NCI-H345 (cell line): ENCODE results near the gene MIA3.
A peak's percentile ranks its signal among the peaks of the same experiment; 100 is the strongest.
"Not testable (repeated sequence)": the region's sequence is repeated elsewhere in the genome, so short reads cannot be mapped to it uniquely, and the experiment has no call there.

Source experiments
- DNase-seq: peaks from one replicate; lab custom pipeline; 2025; lab: John Stamatoyannopoulos, UW

The MIA3 gene, protein sequence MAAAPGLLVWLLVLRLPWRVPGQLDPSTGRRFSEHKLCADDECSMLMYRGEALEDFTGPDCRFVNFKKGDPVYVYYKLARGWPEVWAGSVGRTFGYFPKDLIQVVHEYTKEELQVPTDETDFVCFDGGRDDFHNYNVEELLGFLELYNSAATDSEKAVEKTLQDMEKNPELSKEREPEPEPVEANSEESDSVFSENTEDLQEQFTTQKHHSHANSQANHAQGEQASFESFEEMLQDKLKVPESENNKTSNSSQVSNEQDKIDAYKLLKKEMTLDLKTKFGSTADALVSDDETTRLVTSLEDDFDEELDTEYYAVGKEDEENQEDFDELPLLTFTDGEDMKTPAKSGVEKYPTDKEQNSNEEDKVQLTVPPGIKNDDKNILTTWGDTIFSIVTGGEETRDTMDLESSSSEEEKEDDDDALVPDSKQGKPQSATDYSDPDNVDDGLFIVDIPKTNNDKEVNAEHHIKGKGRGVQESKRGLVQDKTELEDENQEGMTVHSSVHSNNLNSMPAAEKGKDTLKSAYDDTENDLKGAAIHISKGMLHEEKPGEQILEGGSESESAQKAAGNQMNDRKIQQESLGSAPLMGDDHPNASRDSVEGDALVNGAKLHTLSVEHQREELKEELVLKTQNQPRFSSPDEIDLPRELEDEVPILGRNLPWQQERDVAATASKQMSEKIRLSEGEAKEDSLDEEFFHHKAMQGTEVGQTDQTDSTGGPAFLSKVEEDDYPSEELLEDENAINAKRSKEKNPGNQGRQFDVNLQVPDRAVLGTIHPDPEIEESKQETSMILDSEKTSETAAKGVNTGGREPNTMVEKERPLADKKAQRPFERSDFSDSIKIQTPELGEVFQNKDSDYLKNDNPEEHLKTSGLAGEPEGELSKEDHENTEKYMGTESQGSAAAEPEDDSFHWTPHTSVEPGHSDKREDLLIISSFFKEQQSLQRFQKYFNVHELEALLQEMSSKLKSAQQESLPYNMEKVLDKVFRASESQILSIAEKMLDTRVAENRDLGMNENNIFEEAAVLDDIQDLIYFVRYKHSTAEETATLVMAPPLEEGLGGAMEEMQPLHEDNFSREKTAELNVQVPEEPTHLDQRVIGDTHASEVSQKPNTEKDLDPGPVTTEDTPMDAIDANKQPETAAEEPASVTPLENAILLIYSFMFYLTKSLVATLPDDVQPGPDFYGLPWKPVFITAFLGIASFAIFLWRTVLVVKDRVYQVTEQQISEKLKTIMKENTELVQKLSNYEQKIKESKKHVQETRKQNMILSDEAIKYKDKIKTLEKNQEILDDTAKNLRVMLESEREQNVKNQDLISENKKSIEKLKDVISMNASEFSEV (N-terminal part only)

DNA sequence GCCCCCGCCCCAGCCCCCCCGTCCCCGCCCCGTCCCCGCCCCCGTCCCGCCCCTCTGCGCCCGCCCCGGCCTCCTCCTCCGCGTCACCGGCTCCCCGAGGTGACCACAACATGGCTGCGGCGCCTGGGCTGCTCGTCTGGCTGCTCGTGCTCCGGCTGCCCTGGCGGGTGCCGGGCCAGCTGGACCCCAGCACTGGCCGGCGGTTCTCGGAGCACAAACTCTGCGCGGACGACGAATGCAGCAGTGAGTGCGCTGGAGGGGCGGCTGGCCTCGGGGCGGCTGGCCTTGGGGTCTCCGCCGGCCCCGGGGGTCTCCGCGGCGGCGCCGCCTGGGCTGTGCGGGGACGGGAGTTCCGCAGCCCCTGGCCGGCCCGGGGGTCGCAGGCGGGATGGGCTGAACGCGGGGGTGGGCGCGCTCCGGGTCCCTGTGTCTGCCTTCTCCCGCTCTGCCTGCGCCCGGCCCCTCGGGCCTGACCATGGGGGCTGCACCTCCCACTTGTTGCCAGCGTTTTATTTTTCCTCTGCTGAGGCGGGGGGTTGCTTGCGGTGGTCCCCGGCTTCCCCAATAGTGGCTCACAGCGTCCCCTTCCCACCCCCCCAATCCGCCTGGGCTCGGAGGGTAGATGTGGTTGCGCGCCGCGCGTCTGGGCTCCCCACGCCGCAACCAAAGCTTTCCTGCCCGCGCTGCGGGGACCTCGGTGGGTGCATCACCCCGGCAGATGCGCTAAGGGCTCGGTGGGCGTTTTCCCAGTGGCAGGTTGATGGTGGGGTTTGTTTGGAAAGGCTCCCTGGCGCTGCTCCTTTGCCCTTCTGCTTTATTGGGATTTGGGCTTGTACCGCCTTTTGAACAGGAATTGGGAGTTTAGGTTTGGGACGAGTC is at the start of gene MIA3:
MIA3 (plus strand) TSS at position 97 of the 879 bp plus-strand sequence; CDS start at position 111, 14 bp downstream.
- peak; percentile 83 for DNase-seq

DNA sequence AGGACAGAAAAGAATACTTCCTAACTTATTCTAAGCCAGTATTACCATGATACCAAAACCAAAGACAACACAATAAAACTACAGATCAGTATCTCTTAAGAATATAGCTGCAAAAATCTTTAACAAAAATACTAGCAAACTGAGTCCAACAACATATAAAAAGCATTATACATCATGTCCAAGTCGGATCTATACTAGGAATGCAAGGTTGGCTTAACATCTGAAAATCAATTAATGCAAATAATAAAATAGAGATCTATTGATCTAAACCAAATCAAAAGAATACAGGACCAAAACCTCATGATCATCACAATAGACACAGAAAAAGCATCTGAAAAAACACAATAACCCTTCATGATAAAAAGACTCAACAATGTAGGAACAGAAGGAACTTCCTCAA is 47.1 kb upstream of the MIA3 start:
- no peak for DNase-seq

DNA sequence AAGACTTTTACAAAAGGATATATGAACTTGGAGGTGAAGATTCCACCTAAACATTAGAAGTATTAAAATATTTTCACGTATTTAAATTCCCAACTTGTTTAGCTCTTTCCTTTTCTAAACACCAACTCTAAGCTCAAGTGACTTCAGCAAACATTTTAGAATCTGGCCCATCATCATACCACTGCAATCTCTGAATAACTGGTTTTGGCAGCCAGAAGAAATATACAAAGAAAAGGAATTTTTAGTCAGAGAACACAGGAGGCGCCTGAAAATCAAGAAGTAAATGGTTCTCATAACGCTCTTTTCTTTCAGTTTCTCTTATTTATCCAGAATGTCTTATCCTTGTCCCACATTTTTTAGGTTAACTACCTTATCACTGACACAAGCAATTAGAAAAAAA is 38.6 kb upstream of the MIA3 start:
- no peak for DNase-seq

DNA sequence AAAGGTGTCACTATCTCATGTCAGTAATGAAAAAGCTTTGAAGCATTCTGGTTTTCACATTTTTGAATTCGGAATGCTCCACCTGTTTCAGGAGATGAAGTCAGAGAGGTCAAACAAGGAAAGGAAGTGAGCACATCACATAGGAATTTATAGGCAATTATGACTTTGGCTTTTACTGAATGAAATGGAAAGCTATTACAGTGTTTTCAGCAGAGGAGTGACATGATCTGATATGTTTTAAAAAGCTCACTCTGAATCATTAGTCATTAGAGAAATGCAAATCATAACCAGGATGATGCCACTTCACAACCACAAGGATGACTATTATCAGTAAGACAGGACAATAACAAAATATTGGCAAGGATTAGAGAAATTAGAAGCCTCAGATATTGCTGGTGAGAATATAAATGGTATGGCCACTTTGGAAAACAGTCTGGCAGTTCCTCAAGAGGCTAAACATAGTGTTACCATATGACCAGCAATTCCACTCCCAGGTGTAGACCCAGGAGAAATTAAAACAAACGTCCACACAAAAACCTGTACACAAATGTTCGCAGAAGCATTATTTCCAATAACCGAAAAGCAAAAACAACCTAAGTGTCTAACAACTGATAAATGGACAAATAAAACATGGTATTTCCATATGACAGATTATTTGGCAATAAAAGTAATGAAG is 35.7 kb upstream of the MIA3 start:
- DNase-seq: no peak

DNA sequence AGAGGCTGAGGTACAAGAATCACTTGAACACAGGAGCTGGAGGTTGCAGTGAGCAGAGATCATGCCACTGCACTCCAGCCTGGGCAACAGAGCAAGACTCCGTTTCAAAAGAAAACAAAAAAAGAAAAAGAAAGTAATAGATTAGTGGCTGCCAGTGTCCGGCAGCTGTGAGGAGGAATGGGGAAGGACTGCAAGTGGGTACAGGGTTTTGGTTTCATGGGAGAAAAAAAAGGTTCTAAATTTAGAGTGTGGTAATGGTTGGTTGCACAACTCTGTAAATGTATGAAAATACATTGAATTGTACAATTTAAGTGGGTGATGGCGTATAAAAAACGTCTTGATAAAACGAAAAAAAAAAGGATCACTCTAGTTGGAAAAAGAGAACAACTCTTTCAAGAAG is 34.8 kb upstream of the MIA3 start:
- no peak for DNase-seq

DNA sequence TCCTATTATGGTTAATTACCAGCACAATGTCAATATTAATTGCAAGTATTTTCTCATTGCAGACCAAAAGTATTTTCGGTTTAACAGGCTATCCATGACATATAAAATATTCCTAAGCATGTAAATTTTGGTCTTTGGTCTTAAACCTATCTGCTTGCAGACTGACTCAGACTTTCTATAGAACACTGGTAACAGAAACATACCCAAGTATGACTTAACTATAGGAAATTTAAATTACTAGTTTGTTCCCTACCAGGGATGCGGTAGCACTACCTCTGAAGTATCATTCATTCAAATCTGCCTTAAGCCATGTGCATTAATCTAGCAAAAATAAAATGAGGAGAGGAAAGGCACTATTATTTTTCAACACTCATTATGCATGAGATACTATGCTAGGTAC is 31.1 kb upstream of the MIA3 start:
- DNase-seq: no peak

DNA sequence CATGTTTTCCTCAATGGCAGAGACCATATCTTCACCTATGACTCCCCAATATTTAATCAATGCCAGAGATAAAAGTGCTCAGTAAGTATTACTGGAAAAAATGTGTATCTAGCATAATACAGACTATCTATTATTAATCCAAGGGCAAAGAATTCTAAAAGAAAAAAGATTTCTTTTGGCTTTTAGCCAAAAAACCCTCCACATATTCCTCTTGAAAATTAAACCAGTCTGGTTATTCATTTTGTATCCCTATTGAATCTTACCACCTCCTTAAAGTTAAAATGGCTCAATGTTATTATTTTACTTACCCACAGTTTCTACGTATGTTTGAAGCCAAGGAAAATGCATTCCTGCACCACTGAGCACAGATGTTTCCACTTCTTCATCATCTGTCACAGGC is 29.8 kb upstream of the MIA3 start:
- no peak for DNase-seq

DNA sequence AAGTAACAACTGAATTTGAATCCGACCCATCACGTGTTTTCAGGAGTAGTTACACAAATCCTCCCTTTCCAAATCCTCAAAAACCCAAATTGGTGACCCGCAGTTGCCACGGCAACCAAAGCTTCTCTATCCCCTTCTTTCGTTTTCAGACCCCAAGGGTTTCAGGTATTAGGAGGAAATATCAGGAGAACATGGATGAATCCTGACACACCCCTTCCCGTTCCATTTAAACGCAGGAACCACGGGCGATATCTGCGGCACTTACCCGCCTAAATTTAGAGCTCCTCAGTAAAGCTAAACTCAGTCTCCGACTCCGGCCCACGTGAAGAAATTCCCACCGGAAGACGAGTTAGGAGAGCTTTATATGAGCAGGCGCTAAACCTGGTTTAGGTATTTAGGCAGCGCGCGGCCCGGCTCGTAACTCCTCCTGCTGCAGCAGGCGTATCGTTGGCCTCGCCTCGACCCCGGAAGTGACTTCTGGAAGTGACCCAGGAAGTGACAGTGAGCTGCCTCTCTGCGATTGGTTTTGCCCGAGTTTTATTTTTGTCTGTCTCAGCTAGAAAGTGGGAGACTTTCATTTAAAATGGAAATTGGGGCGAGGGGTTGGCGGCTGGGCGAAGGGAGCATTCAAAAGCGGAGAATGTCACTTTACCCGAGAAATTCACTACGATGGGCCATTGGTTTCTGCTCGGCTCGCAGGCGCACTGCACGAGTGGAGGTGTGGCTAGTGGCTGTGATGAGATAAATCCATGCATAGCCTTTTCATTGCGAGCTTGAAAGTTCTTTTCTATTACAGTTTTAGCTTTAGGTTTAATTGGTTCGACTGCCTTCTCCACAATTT is 28.2 kb upstream of the MIA3 start, which contains the start of gene TAF1A:
TAF1A (minus strand) TSS at position 472 of the 841 bp plus-strand sequence.
- peak; percentile 92 for DNase-seq

DNA sequence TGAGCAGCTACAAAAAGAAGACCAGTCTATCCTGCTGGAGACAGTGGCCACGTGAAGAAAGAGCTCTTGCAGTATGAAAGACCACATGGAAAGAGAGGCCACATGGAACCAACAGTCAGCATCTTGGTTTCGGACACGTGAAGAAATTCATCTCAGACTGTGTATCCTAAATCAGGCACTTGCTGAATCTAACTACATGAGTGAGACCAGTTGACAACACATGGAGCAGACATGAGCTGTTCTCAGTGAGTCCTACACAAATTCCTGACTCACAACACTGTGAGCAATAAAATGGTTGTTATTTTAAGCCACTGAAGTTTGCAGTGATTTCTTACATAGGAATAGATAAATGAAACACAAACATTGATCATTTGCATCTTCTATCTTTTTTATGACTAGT is 25.7 kb upstream of the MIA3 start:
- no peak for DNase-seq

DNA sequence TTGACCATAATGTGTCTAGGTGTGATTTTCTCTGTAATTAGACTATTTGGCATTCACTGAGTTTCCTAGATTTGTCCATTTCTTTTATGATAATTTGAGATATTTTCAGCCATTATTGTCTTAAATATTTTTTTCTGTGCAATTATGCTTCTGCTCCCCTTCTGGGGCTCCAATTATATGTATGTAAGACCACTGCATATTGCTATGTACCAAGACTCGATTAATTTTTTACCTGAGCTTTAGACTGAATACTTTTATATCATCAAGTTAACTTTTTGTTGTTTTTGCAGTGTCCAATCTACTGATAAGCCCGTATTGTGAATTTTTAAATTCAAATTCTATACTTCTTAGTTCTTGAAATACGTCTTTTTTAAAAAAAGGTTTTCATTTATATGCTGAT is 23.1 kb upstream of the MIA3 start:
- DNase-seq: no peak

DNA sequence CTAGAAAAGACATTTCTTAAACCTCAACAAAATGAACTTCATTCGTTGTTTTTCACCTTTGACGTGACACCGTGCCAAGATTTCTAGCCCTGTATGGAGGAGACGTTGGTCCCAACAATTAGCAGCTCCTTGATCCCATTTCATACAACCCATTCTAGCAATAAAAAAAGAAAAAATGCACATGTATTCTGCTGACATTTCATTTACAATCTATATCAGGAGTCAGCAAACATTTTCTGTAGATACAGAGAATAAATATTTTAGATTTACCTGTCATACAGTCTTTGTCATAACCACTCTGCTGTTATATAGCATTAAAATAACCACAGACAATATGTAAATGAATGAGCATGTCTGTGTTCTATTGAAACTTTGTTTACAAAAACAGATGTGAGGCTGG is 21.2 kb upstream of the MIA3 start:
- no peak for DNase-seq

DNA sequence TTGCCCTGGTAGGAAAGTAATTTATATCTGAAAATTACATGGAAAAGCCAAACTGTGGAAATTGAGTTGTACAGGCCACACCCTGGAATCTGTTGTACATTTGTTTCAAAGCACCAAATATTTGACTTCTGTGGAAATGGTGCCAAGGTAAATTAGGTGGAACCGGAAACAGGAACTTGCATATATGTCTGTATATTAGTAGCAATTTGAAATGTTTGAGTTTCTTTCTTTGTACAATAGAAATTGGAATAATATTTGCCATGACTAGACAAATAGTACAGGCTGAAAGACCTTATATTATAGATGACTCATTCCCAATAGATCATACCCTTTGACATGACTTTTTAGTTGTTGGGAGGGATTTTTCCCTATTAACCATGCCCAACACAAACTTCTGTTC is 17.6 kb upstream of the MIA3 start:
- DNase-seq: no peak

DNA sequence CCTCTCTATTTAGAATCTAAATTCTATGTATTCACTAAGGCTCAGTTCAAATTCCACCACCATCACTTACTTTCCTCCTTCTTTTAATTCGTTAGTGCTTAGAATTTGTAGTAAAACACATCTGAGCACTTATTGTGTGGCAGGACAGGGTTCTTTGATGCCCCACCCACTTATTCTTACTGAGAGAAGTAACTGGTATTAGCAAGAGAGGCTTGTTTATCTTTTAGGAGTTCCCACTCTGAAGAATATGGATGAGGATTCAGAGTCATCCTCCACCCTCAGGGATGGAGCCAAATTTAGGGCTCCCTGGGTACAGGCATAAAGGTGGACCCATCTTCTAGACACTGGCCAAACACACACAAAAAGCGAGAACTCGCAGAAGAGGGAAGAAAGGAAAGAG is 16.6 kb upstream of the MIA3 start:
- DNase-seq: no peak

DNA sequence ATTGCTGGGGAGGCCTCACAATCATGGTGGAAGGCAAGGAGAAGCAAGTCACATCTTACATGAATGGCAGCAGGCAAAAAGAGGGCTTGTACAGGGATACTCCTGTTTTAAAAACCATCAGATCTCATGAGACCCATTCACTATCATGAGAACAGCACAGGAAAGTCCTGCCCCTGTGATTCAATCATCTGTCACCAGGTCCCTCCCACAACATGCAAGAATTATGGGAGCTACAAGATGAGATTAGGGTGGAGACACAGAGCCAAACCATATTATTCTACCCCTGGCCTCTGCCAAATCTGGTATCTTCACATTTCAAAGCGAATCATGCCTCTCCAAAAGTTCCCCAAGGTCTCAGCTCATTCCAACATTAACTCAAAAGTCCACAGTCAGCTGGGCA is 11.1 kb upstream of the MIA3 start:
- DNase-seq: no peak

DNA sequence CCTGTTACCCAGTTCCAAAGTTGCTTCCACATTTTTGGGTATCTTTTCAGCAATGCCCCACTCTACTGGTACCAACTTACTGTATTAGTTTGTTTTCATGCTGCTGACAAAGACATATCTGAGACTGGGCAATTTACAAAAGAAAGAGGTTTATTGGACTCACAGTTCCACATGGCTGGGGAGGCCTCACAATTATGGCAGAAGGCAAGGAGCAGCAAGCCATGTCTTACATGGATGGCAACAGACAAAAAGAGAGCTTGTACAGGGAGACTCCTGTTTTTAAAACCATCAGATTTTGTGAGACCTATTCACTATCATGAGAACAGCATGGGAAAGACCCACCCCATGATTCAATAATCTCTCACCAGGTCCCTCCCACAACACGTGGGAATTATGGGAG is 8.8 kb upstream of the MIA3 start:
- DNase-seq: not testable (repeated sequence)

DNA sequence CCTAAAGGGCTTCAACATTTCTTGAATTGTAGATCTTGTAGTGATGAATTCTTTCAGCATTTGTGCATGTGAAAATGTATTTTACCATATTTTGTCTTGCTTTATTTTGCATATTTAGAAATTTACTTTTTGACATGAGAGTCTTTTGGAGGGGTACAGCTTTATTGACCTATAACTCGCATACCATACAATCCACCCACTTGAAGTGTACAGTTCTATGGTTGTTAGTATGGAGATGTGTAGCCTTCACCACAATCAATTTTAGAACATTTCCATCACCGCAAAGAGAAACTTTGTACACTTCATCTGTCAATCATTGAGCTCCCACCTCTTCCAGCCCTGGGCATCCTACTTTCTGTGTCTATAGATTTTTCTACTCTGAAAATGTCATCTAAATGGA is 7.2 kb upstream of the MIA3 start:
- no peak for DNase-seq

DNA sequence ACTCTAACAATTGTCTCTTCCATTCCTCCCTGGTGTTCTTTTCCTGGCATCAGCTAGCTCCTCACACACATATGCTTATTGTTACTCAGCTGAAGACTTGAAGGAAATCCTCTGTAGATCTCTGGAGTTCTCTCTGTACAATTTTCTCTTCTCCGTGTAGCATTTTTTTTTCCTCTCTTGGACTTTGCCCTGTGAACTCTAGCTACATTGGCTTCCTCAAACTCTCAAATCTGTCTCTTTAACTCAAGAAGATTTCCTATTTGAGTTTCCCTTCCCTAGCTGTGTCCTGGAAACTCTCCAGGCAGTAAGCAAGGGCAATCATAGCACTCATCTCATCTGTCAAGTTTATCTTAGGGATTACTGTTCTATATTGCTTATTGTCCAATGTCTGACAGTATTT is 4.3 kb upstream of the MIA3 start:
- DNase-seq: no peak

DNA sequence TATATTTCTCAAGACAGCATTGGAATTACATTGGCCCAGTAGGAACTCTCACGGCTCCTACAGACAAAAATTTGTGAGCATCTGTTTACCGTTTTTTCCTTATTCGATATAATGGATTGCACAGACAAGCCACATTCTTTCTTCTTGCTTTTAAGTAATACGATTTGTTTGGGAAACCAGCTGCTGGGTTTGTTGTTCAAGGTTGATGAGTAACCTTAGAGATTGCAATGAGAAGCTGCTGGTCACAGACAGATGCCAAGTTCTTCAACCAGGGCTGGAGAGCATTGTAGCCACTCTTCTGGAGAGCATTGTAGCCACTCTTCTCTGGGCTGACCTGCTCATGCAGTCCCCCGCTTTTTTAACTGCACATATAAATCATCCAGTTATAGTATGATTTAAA is 1.4 kb upstream of the MIA3 start:
- DNase-seq: no peak

DNA sequence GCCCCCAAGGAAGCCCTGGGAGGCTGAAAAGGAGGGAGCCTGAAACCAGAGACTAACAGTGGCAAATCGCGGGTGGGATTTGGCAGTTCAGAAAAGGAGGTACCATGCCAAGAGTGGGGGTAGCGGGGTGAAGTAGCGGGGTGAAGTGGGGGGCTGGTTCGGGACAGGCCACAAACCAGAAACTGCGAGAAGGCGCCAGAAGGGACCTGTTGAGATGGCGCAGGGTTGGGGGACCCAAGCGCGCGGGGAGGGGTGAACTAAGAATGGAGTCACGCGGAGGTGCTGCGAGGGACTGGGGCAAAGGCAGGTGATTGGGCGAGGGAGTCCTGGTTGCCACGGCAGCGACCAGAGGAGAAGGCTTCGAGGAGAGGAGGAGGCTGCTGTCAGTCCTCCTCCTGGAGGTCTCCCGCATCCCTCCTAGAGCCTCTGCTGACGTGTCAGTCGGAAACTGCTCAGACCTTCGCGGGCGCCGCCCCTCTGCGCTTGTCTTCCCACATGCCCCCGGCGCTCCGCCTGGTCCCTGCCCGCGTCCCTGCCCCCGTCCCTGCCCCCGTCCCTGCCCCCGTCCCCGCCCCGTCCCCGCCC is 438 bp upstream of the MIA3 start:
- peak; percentile 94 for DNase-seq
